Loucy (cell line): ENCODE data around the gene IFNL1.
"Not testable (repeated sequence)": the region's sequence is repeated elsewhere in the genome, so short reads cannot be mapped to it uniquely, and the experiment has no call there.

Source experiments
- H2AFZ ChIP-seq: fragments of 200-600 bp; sonication (generic); 2 replicates; pipeline ENCODE4 v1.6.0; 2016; ENCODE audit warnings: antibody characterized with exemption, mild to moderate bottlenecking, low read length, moderate library complexity
- H3F3A ChIP-seq: fragments of 200-600 bp; 2 replicates; pipeline ENCODE4 v1.6.0; 2016; ENCODE audit warnings: antibody characterized with exemption, low read depth, mild to moderate bottlenecking
- H3K27me3 ChIP-seq: fragments of 200-600 bp; sonication (generic); 2 replicates; pipeline ENCODE4 v1.6.1; 2014; ENCODE audit warnings: low read length, mild to moderate bottlenecking; ENCODE audit not compliant: insufficient read depth, poor library complexity, severe bottlenecking
- H3K36me3 ChIP-seq: fragments of 200-600 bp; sonication (generic); 2 replicates; pipeline ENCODE4 v1.6.1; 2016; ENCODE audit warnings: low read length; ENCODE audit not compliant: insufficient read depth
- H3K4me1 ChIP-seq: fragments of 200-600 bp; sonication (generic); 2 replicates; pipeline ENCODE4 v1.5.1; 2014; ENCODE audit warnings: low read length, mild to moderate bottlenecking; ENCODE audit not compliant: insufficient read depth, poor library complexity, severe bottlenecking
- H3K4me2 ChIP-seq: fragments of 200-600 bp; sonication (generic); 2 replicates; pipeline ENCODE4 v1.6.0; 2014; ENCODE audit warnings: antibody characterized with exemption, low read length, low read depth, mild to moderate bottlenecking; ENCODE audit not compliant: poor library complexity, severe bottlenecking
- H3K4me3 ChIP-seq: fragments of 200-600 bp; sonication (generic); 2 replicates; pipeline ENCODE4 v1.5.1; 2014; ENCODE audit warnings: low read length, mild to moderate bottlenecking, mixed read lengths; ENCODE audit not compliant: poor library complexity, severe bottlenecking
- H3K79me2 ChIP-seq: fragments of 200-600 bp; sonication (generic); 2 replicates; pipeline ENCODE4 v1.6.1; 2014; ENCODE audit warnings: low read length; ENCODE audit not compliant: insufficient read depth
- H3K9ac ChIP-seq: fragments of 200-600 bp; sonication (generic); 2 replicates; pipeline ENCODE4 v1.6.0; 2014; ENCODE audit warnings: mild to moderate bottlenecking, low read depth, low read length, moderate library complexity; ENCODE audit not compliant: poor library complexity, severe bottlenecking
- H3K9me2 ChIP-seq: fragments of 200-600 bp; sonication (generic); replicated peaks from 2 replicates; pipeline ENCODE4 v1.6.1; 2016; ENCODE audit warnings: low read depth, low read length, mixed read lengths
- H3K9me3 ChIP-seq: fragments of 200-600 bp; sonication (generic); 2 replicates; pipeline ENCODE4 v1.6.1; 2014; ENCODE audit warnings: mild to moderate bottlenecking, antibody characterized with exemption, low read length, low read depth; ENCODE audit not compliant: insufficient read depth
- H4K20me1 ChIP-seq: fragments of 200-600 bp; sonication (generic); 2 replicates; pipeline ENCODE4 v1.6.0; 2014; ENCODE audit warnings: antibody characterized with exemption, low read length, mild to moderate bottlenecking; ENCODE audit not compliant: insufficient read depth, poor library complexity, severe bottlenecking
- EZH2phosphoT487 ChIP-seq: fragments of 200-600 bp; IDR thresholded peaks from 2 replicates; pipeline ENCODE4 v1.6.1; 2018; ENCODE audit warnings: antibody characterized with exemption, mild to moderate bottlenecking, moderate library complexity, borderline replicate concordance
- TF ChIP-seq, protein P1 (sequence below): fragments of 200-600 bp; sonication (generic); conservative IDR thresholded peaks from 2 replicates; pipeline ENCODE4 v1.5.1; 2014; ENCODE audit warnings: mild to moderate bottlenecking, antibody characterized with exemption, low read length

Gene IFNL1

DNA sequence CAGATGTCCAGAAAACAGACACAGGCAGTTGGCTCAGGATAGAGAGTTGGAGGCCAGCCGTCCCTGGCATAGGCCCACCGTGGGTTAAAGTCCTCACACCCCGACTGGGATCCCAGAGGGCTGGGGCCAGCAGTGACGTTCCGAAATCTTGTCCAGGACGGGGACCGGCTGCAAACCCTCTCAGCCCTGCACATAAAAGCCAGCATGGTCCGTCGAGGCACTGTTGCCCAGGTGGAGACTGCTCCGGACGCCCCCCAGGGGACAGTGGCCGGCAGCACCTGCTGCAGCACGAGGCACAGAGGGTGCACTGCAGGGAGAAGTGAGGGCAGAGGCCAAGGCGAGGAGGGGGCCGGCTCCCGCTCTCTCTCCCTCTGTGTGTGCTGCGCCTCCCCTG, 32.3 kb upstream of the IFNL1 start:
- TF ChIP-seq EZH2phosphoT487: no peak
- TF ChIP-seq, protein P1, sequence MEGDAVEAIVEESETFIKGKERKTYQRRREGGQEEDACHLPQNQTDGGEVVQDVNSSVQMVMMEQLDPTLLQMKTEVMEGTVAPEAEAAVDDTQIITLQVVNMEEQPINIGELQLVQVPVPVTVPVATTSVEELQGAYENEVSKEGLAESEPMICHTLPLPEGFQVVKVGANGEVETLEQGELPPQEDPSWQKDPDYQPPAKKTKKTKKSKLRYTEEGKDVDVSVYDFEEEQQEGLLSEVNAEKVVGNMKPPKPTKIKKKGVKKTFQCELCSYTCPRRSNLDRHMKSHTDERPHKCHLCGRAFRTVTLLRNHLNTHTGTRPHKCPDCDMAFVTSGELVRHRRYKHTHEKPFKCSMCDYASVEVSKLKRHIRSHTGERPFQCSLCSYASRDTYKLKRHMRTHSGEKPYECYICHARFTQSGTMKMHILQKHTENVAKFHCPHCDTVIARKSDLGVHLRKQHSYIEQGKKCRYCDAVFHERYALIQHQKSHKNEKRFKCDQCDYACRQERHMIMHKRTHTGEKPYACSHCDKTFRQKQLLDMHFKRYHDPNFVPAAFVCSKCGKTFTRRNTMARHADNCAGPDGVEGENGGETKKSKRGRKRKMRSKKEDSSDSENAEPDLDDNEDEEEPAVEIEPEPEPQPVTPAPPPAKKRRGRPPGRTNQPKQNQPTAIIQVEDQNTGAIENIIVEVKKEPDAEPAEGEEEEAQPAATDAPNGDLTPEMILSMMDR: no peak
- H3K9me2 ChIP-seq: no peaks in the 10 kb centered on the region
- H3F3A ChIP-seq: no peaks in the 10 kb centered on the region
- no peaks in the 10 kb centered on the region for H3K27me3 ChIP-seq
- no peaks in the 10 kb centered on the region for H4K20me1 ChIP-seq
- no peak overlapping the region for H3K9ac ChIP-seq
- H3K4me2 ChIP-seq: no peak overlapping the region
- H3K36me3 ChIP-seq: no peaks in the 10 kb centered on the region
- no peaks in the 10 kb centered on the region for H3K9me3 ChIP-seq
- H3K4me3 ChIP-seq: no peak overlapping the region
- no peaks in the 10 kb centered on the region for H3K79me2 ChIP-seq
- H2AFZ ChIP-seq: no peak overlapping the region
- peaks cover 10% of the 10 kb centered on the region for H3K4me1 ChIP-seq

DNA sequence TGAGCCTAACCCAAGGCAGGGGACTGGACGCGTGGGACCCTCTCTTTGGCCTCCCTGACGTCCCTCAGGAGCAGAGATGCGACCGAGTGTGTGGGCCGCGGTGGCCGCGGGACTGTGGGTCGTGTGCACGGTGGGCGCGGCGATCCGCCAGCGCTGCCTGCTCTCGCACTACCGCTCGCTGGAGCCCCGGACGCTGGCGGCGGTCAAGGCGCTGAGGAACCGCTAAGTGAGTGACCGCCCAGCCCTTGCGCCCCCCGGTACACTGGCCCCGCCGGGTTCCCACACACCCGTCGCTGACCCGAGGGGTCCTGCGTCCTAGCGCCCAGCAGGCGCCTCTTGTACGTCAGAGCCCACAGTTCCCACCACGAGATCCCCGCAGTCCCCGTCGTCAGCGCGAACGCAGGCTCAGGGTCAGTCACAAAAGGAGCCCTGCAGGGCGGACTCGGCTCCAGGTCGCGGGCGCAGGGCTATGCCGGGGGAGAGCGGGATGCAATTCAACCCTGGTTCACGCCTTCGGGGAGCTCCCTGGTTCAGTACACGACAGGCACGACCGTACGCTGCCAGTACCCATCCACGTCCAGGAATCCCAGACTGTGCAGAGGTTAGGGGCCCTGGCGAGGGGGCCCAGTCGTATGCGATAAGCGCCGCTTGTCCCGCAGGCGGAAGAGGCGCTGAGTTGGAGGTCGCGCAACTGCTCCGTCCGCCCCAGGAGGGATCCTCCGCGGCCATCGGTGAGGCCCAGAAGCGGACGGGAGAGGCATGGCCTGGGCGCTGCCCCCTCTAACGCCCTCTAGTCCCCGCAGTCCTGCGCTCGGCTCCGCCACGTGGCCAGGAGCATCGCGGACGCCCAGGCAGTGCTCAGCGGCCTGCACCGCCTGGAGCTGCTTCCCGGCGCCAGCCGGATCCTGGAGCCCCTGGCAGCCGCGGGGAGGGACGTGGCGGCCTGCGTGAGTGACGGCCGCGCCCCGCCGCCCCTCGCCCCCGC, 31.6 kb upstream of the IFNL1 start:
- no peak overlapping the region for H3K4me2 ChIP-seq
- H3K9me3 ChIP-seq: no peaks in the 10 kb centered on the region
- TF ChIP-seq, protein P1: no peak
- no peak for TF ChIP-seq EZH2phosphoT487
- H3K36me3 ChIP-seq: no peaks in the 10 kb centered on the region
- H3K4me3 ChIP-seq: no peak overlapping the region
- no peak overlapping the region for H3K9ac ChIP-seq
- H2AFZ ChIP-seq: no peak overlapping the region
- no peaks in the 10 kb centered on the region for H3K9me2 ChIP-seq
- H3K79me2 ChIP-seq: no peaks in the 10 kb centered on the region
- peaks cover 10% of the 10 kb centered on the region for H3K4me1 ChIP-seq
- H3F3A ChIP-seq: no peaks in the 10 kb centered on the region
- H4K20me1 ChIP-seq: no peaks in the 10 kb centered on the region
- H3K27me3 ChIP-seq: no peaks in the 10 kb centered on the region

DNA sequence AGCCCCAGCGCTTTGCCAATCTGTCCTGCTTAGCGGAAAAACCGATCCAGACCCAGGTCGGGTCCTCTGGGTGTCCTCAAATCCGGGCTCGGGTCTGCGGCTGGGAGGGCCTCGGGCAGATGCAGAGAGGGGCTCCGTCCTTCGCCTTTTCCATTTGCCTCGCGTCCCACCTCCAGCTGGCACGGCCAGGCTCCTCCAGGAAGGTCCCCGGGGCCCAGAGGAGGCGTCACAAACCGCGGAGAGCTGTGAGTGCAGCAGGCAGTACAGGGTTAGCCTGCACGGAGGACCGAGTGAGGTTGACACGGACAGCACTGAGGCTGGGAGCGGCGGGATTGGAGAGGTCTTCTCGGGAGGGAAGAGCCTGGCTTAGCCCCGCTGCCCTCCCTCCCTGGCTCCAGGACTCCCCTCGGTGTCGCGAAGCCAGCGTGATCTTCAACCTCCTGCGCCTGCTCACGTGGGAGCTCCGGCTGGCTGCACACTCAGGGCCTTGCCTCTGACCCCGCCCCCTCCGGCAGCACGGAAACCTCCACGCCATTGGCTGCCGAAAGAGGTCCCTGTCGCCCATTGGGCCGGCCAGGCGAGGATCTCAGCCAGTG, 30.8 kb upstream of the IFNL1 start:
- no peaks in the 10 kb centered on the region for H4K20me1 ChIP-seq
- no peak overlapping the region for H3K4me3 ChIP-seq
- no peak overlapping the region for H3K4me2 ChIP-seq
- no peaks in the 10 kb centered on the region for H3K36me3 ChIP-seq
- no peaks in the 10 kb centered on the region for H3F3A ChIP-seq
- H2AFZ ChIP-seq: no peak overlapping the region
- H3K79me2 ChIP-seq: no peaks in the 10 kb centered on the region
- H3K9me2 ChIP-seq: no peaks in the 10 kb centered on the region
- H3K27me3 ChIP-seq: no peaks in the 10 kb centered on the region
- H3K9me3 ChIP-seq: no peaks in the 10 kb centered on the region
- TF ChIP-seq, protein P1: no peak
- no peak for TF ChIP-seq EZH2phosphoT487
- peaks cover 10% of the 10 kb centered on the region for H3K4me1 ChIP-seq
- H3K9ac ChIP-seq: no peak overlapping the region

DNA sequence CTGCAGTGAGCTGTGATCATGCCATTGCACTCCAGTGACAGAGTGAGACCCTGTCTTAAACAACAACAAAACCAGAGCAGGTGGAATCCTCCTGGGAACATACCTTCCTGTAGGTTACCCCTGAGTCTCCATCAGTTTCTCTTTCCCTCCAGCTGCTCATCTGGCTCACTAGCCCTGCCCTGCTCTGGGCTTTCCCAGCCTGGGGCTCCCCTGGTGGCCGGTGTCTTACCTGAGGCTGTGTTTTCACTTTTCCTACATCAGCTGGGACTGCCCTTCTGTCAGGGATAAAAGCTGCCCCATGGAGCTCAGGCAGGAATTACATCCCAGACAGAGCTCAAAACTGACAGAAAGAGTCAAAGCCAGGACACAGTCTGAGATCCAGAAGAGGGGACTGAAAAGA, 28.1 kb upstream of the IFNL1 start, which contains the start of gene IFNL2:
IFNL2 (plus strand) TSS at position 312 of the 400 bp plus-strand sequence. CDS start 173 bp downstream, outside the sequence.
- not testable (repeated sequence) for H3K9me2 ChIP-seq, H3K4me2 ChIP-seq, H2AFZ ChIP-seq, H3K4me3 ChIP-seq, H3K4me1 ChIP-seq, H3K27me3 ChIP-seq, H3K79me2 ChIP-seq, H3K9me3 ChIP-seq, H3K36me3 ChIP-seq, H3F3A ChIP-seq, H4K20me1 ChIP-seq, H3K9ac ChIP-seq

DNA sequence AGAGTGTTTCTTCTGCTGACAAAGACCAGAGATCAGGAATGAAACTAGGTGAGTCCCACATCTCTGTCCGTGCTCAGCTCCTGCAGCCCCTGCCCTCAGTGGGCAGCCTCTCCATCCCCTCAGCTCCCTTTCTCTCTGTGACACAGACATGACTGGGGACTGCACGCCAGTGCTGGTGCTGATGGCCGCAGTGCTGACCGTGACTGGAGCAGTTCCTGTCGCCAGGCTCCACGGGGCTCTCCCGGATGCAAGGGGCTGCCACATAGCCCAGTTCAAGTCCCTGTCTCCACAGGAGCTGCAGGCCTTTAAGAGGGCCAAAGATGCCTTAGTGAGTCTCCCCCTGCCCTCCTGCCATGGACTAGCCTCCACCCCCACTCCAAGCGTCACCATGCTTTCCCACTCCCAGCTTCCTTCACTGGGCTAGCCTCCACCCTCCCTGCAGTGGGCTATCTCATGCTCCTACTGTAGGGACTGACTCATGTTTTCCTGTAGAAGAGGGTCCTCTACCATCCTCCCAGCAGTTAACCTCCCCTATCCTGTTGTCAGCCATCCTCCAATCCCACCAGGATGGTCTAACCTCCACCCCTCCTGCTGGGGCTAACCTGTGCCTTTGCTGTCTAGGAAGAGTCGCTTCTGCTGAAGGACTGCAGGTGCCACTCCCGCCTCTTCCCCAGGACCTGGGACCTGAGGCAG, 27.5 kb upstream of the IFNL1 start:
- H3K4me3 ChIP-seq, H4K20me1 ChIP-seq, H3K36me3 ChIP-seq, H2AFZ ChIP-seq, H3K9me3 ChIP-seq, H3F3A ChIP-seq, H3K9ac ChIP-seq, H3K9me2 ChIP-seq, H3K79me2 ChIP-seq, H3K4me1 ChIP-seq, H3K27me3 ChIP-seq, H3K4me2 ChIP-seq: not testable (repeated sequence)
